Brain pericyte (primary cell): ENCODE data around the gene VPS37C.
"Not testable (repeated sequence)": the region's sequence is repeated elsewhere in the genome, so short reads cannot be mapped to it uniquely, and the experiment has no call there.

Source experiments
- DNase-seq: peaks from one replicate; pipeline ENCODE4 v3.0.0-alpha.2; 2012; ENCODE audit warnings: low read depth, low spot score

VPS37C gene

DNA sequence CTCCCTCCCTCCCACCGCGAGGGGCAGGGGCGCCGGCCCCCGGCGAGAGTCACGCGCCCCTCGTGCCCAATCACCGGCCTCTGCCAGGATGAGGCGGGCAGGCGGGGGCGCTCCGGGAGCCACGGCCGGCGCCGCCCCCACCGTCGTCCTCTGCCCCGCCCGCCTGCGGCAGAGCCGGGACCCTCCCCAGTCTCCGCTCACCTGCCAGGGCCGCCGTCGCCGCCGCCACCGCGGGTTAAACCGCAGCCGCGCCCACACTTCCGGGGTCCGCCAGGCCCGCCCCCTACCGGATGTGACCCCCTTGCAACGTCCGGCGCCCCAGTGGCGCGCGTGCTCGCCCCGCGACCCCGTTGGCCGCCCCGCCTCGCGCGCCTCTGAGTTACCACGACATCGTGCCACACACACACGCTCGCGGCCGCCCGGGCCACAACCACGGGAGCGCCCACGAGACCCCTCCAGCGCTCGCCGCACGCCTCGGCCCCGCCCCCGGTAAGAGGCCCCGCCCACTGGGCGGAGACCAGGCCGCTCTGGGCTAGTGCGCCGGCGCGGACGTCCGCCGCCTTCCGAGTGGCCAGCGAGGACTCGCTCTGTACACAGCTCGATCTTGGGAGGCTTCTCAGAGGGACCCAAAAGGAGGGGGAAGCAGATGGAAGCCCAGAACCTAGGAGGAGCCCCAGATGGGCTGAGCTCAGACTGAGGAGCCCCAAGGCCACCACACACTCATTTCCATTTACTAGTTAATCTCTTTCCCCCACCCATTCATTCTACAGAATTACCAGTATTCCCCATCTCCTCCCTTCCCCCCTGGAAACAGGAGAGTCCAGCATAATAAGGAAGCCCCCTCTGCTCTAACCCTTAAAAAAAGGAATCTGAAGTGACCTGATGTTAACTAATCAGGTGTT is at the start of gene VPS37C:
Gene VPS37C, minus strand, starts transcription at position 237 of the 902 bp plus-strand sequence. CDS start 22,597 bp downstream, outside the sequence.
- DNase-seq = peak; percentile 57

DNA sequence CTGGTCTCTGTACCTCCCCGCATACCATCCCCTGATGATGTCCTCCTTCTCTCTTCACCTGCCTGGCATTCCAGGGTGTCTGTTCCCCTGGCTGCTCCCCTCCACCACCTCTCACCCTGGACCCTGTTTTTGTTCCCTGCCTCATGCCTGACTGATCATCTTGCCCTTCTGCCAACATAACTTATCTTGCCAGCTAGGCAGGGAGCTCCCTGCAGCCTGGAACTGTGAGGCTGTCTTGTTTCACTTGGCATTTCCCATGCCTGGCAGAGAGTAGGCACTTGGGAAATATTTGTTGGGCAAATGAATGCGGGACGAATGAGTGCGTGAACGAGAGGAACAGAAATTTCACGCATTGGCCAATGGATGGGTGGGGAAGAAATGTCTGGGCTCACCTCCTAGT is 49.4 kb upstream of the VPS37C start:
- DNase-seq = not testable (repeated sequence)

DNA sequence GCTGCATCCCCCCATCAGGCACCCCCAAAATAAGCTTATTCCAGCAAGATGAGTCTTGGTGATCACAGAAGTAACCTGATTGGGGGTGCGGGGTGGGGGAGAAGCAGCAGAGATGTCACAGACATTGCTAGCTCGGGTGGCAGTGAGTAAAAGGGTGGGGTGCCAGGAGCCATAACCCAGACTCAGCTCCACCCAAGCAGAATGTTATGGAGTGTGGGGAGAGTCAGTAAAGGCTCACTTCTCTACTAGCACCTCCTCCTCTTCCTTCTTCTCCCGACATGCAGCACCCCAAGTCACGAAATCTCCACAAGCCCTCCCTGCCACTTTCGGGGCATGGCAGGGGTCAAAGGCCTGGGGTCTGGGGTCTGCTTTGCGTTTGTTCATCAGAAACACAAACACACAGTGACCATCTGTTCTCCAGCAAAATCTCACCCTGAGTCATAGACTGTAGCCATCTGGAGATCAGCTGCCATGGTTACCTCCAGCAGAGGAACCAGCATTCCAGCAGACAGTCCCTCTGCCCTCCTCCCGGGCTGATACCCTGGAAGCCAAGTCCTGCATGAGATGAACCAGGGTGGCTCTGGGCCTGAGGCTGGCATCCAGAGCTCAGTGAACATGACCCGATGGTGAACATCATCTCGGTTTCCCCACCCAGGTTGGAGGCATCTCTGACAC is 46.5 kb upstream of the VPS37C start:
- DNase-seq = not testable (repeated sequence)

DNA sequence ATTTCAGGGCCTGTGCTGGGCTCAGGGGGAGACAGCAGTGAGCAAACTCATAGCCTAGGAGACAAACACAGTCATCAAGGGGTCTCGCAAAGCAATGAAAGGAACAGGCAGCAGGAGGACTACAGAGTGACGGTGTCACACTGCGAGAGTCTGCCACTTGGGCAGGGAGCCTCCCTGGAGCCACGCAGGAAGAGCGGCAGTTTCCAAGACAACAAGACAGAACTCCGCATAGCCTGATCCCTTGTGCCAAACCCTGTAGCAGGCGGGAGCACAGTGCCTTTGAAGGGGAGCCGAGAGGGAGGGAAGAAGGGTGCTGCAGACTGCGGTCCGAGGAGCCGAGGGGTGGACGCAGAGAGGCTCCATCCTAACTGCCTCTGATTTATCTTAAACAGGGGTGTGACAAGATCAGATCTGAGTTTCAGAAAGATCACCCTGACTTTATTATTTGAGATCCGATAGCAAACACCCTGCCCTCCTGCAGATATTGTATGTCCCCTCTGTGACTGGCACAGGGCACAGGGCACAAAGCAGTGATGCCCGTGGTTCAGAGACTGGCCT is 43.4 kb upstream of the VPS37C start:
- not testable (repeated sequence) for DNase-seq

DNA sequence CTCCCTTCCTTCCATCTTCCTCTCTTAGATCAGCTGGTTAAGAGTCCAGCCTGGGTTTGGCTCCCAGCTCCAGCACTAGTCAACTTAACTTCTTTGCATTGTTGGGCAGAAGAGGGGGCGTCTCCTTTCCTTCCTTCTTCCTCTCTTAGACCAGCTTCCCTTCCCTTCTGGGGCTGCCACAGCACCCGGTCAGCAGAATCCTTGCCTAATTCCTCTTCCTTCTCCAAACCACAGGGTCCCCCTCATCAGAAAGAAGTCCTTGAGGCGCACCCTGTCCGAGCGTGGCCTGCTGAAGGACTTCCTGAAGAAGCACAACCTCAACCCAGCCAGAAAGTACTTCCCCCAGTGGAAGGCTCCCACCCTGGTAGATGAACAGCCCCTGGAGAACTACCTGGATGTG is 42.6 kb upstream of the VPS37C start:
- not testable (repeated sequence) for DNase-seq

DNA sequence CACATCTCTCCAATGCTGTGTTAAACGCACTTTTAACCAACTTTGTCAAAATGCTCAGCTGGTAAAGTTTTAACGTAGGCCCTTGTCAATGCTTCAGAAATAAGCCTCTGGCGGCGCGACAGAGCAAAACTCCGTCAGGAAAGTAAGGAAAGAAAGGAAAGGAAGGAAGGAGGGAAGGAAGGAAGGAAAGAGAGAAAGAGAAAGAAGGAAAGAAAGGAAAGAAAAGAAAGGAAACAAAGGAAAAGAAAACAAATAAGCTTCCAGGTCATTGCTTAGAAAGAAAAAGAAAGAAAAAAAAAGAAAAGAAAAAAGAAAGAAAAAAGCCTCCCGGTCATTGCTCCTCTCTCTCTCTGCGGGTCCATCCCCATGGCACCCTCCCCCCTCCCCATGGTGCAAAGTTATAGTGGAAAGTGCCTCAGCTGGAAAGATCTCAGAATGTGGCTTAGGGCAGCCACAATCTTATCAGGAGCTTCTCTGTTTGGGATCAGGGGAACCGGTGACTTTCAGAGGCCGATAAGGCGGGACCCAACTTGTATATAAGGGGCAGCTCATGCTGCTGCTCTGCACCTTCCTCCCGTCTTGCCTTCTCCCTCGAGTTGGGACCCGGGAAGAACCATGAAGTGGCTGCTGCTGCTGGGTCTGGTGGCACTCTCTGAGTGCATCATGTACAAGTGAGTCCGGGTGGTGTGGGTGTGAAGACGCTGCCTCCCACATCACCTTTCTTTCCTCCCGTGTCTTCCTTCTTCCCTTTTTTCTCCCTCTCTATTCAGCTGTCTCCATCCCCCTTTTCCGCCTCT is 41.9 kb upstream of the VPS37C start, which contains the start of gene PGA3:
Gene PGA3, plus strand, starts transcription at position 566 of the 797 bp plus-strand sequence. Its CDS starts 50 bp downstream, at position 616.
- DNase-seq = not testable (repeated sequence)

DNA sequence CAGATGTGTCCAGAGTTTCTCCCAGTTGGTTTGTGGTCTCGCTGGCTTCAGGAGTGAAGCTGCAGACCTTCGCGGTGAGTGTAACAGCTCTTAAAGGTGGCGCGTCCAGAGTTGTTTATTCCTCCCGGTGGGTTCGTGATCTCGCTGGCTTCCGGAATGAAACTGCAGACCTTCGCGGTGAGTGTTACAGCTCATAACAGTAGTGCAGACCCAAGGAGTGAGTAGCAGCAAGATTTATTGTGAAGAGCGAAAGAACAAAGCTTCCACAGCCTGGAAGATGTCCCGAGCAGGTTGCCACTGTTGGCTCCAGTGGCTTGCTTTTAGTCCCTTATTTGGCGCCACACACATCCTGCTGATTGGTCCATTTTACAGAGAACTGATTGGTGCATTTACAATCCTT is 40.2 kb upstream of the VPS37C start:
- no peak for DNase-seq

DNA sequence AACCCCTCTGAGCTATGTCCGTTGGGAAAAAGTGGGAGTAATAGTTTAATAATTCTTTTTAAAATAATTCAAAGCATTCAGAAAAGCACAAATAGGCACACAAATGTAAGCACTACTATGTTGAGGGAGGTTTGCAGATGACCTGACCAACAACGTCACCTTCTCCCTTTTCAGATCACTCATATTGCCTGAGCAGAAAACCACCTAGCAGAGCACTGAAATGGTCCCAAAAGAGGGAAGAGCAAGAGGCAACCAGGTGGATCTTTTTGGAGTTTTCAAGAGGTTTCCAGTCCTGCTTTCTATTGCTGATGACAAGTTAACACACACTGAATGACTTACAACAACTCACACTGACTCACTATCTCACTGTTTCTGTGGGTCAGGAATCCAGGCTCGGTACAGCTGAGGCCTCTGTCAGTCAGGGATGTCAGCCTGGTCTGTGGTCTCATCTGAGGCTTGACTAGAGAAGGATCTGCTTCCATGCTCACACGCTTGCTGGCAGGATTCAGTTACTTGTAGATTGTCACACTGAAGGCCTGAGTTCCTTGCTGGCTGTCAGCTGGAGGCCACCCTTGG is 37.8 kb upstream of the VPS37C start:
- DNase-seq = no peak

DNA sequence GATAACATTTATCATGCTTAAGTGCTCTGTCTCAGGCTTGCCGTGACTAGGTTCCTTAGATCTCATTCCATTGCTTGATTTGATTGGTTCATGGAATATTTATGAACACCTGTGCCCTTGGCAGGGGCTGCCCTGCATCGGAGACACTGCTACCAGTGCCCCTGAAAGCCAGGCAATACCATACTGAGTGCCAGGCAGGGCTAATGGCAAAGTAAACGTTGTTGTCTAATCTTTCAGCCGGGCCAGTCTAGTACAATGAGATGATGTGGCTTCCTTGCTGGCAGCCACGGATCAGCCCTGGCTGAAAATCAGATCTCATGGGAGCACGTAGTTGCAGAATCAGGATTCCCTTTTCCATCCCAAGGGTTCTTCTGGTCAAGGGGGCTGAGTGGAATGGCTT is 37.1 kb upstream of the VPS37C start:
- no peak for DNase-seq

DNA sequence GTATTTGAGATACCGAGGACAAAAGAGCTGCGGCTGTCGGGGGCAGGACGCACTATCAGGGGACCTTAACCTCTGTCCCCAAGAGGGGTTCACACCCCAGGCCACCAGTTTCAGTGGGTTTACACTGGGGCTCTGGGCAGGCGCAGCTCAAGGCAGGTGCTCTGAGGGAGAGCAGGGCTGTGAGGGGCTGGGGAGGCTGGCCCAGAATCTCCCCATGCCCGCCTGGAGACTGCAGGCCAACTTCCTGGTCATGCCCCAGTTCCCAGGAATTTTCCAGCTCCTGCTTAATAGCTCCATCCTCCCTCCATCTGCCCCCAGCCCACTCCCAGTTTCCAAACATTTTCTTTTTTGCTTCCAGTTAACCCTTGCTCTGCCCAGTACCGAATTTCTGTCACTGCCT is 34.5 kb upstream of the VPS37C start:
- no peak for DNase-seq

DNA sequence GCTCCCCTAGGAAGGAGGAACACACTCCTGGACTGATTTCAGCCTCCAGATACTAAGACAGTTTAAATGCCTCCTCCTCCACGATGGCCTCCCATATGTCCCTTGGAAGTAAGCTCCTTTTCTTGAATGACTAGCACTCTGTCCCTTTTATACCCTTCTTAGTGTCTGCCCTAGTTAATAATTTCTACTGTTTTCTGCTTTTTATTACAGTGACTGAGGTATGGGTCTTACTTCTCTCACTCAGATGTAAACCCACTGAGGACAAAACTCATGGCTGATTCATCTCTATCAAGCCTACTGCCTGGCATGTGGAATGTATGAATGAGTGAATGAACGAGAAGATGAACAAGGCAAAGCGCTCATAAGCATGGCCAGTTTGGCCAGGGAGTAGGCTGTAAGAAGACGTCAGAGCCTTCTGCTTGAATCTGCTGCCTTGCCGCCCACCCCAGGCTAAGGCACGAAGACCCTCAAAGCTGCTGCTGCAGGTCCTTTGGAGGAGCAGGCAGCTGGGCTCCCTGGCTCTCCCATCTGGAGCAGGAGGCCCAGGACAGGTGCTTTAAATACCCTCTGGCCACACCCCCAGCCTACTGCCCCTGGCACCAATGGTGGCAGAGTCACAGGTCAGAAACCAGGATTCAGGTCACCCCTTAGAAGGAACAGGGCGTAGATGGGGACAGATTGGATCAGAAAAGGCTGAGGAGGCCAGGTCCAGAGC is 33.9 kb upstream of the VPS37C start:
- no peak for DNase-seq

DNA sequence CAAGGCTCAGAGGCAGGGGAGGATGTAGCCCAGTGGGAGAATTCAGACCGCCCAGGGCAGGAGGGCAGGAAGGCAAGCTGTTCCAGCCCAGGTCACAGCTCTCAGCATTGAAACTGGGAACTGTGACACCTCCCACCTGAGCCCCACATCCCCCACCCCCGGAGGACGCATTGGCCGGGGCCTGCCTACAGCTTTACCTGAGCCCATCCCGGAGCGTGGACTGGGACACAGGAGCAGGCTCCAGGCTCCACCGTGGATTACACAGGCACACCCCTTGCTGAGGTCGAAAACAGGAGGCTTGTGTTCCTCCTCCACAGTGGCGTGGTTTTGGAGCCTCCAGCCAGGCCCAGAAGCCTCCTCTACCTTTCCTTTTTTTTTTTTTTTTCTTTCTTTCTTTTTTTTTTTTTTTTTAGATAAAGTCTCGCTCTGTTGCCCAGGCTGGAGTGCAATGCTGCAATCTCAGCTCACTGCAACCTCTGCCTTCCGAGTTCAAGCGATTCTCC is 33.0 kb upstream of the VPS37C start:
- DNase-seq = no peak

DNA sequence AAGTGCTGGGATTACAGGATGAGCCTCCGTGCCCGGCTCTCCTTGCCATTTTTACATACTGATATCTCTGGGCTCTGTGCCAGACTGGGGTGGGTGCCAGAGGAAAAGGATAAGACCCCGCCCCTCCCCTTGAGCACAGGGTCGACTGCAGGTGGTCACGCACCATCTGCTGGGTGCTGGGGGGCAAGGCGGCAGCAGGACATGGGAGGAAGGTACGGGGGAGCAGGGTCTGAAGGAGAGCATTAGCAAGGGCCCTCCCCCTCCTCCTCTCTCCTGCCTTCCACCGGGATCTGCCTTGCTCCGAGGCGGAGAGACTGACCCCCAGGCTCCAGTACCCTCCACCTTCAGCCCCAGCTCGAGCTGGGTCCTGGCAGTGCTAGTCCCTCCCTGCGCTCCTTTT is 32.4 kb upstream of the VPS37C start:
- no peak for DNase-seq

DNA sequence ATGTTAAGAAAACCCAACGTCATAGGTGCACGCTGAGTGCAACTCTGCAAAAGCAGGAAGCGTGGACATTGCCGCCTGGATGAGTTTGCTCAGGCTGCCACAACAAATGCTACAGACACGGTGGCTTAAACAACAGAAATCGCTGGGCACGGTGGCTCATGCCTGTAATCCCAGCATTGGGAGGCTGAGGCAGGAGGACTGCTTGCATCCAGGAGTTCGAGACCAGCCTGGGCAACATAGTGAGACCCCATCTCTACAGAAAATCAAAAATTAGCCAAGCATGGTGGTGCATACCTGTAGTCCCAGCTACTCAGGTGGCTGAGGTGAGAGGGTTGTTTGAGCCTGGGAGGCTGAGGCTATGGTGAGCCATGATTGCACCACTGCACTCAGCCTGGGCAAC is 28.7 kb upstream of the VPS37C start:
- no peak for DNase-seq

DNA sequence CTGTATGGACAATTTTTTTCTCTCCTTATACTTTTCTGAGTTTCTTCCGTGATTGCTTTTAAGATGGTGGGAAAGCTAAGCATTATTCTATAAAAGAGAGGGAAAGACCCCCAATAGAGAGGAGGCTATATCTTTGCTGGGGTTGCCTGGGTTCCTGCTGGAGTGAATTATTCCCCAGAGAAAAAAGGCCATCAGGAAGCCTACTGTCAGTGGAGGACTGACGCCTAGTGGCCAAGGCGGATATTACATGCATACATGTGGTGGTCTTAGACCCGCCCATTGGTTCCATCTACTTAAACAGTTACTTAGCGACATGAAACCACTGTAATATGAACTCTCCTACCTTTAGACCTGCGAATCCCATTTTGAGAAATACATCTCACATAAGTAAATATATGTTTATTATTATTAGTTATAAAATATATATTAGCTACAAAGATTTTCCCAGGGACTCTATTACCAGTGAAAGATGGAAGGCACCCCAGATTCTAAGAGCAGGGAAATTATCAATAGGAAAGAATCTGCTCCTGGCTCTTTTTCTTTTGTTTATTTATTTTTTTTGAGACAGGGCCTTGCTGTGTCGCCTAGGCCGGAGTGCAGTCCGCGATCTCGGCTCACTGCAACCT is 26.4 kb upstream of the VPS37C start:
- DNase-seq = peak; percentile 24

DNA sequence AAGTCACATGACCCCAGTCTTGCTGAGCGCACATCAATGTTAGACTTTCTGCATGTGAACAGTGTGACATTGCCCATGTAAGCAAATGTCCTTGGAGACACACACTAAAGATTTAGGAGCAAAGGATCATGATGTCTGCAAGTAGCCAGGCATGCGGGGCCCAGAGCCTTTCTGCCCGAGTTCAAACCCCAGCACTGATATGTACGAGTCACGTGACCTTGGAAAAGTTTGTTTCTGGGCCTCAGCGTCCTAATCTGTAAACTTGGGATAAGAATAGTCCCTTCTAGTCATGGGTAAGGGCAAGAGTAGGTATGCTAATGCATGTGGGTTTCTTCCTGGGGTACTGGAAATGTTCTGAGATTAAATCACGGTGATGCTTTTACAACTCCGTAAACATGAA is 25.3 kb upstream of the VPS37C start:
- DNase-seq = no peak

DNA sequence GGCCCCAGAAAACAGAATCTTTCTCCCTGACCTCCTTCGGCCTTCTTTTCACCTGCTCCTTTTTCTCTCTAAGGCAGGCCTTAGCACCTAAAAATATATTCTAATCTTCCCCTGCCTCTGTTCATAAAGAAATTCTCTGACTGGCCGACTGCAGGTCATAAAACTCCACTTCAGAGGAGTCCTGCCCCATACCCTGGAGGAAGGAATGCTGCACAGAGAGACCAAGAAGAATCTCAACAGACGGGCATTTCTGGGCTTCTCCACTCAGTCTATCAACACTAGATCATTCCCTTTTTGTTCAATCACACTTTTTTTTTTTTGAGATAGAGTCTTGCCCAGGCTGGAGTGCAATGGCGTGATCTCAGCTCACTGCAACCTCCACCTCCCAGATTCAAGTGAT is 22.4 kb upstream of the VPS37C start:
- no peak for DNase-seq

DNA sequence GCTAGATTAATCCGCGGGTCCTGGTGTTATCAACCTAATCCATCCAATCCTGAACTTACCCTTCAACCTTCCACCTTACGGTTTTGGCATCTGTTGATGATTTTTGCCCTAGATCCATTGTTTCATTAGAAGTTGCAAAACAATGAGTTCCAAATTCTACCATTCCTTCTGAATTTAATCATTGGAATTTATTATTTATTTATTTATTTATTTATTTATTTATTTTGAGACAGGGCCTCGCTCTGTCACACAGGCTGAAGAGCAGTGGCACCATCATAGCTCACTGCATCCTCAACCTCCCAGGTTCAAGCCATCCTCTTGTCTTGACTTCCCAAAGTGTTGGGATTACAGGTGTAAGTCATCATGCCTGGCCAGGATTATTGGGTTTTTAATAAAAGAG is 20.3 kb upstream of the VPS37C start:
- DNase-seq = no peak

DNA sequence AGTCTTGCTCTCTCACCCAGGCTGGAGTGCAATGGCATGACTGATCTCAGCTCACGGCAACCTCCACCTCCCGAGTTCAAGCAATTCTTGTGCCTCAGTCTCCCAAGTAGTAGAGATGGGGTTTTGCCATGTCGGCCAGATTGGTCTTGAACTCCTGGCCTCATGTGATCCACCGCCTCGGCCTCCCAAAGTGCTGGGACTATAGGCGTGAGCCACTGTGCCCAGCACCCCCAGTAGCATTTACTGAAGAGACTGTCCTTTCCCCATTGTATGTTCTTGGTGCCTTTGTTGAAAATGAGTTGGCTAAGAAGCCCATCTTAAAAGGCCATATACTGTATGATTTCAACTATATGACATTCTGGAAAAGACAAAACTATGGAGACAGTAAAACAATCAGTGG is 19.0 kb upstream of the VPS37C start:
- DNase-seq = not testable (repeated sequence)

DNA sequence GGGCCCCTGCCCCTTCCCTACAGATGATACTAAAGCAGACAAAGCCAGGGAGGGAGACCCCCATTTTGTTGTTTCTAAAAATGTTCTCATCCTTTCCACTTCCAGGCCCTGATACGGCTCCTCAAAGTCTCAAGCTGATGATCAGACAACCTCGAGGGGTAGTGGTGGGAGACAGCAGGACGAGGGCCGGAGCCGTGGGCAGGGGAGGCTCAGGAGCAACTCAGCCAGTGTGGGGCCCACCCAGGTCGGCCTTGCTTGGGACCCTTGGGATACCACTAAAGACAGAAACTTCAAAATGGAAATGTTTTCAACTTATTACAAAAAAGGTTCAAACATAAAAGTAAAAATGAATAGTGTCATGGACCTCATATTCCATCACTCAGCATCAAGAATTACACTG is 15.2 kb upstream of the VPS37C start:
- no peak for DNase-seq
